OCI-LY1 (cell line): Measurements from ENCODE around the gene OR2S2.

Source experiments
- H2AFZ ChIP-seq: fragments of 200-600 bp; sonication (generic), shearing (Covaris generic); 2 replicates; pipeline ENCODE4 v1.6.0; 2014; ENCODE audit warnings: antibody characterized with exemption, mild to moderate bottlenecking, low read length
- H3F3A ChIP-seq: fragments of 200-600 bp; sonication (generic), shearing (Covaris generic); 2 replicates; pipeline ENCODE4 v1.6.0; 2014; ENCODE audit warnings: mild to moderate bottlenecking, antibody characterized with exemption, low read length, moderate library complexity; ENCODE audit not compliant: insufficient read depth
- H3K27ac ChIP-seq: fragments of 200-600 bp; sonication (generic); 2 replicates; pipeline ENCODE4 v1.5.1; 2014; ENCODE audit warnings: low read length, mixed run types, mild to moderate bottlenecking, low read depth; ENCODE audit not compliant: poor library complexity, severe bottlenecking
- H3K27me3 ChIP-seq: fragments of 200-600 bp; sonication (generic); 2 replicates; pipeline ENCODE4 v1.6.0; 2014; ENCODE audit warnings: antibody characterized with exemption, mild to moderate bottlenecking, low read length, moderate library complexity; ENCODE audit not compliant: insufficient read depth
- H3K36me3 ChIP-seq: fragments of 200-600 bp; sonication (generic); 2 replicates; pipeline ENCODE4 v1.6.1; 2014; ENCODE audit warnings: mild to moderate bottlenecking, antibody characterized with exemption, low read length, moderate library complexity, mixed read lengths; ENCODE audit not compliant: insufficient read depth
- H3K4me1 ChIP-seq: fragments of 200-600 bp; sonication (generic); 2 replicates; pipeline ENCODE4 v1.5.1; 2014; ENCODE audit warnings: mild to moderate bottlenecking, low read length, moderate library complexity; ENCODE audit not compliant: insufficient read depth, severe bottlenecking
- H3K4me2 ChIP-seq: fragments of 200-600 bp; sonication (generic), shearing (Covaris generic); 2 replicates; pipeline ENCODE4 v1.6.1; 2014; ENCODE audit warnings: low read length
- H3K4me3 ChIP-seq: fragments of 200-600 bp; sonication (generic); 2 replicates; pipeline ENCODE4 v1.5.1; 2014; ENCODE audit warnings: low read length, low read depth, mild to moderate bottlenecking, mixed read lengths; ENCODE audit not compliant: poor library complexity, severe bottlenecking
- H3K79me2 ChIP-seq: fragments of 200-600 bp; shearing (Covaris generic); 2 replicates; pipeline ENCODE4 v1.6.1; 2016; ENCODE audit warnings: mixed run types, low read length, mixed read lengths; ENCODE audit not compliant: insufficient read depth
- H3K9ac ChIP-seq: fragments of 200-600 bp; sonication (generic), shearing (Covaris generic); 2 replicates; pipeline ENCODE4 v1.6.1; 2014; ENCODE audit warnings: mild to moderate bottlenecking, low read length, mixed read lengths
- H3K9me2 ChIP-seq: fragments of 200-600 bp; sonication (generic), shearing (Covaris generic); 2 replicates; pipeline ENCODE4 v1.6.1; 2014; ENCODE audit warnings: low read depth, mild to moderate bottlenecking, low read length, mixed read lengths
- H3K9me3 ChIP-seq: fragments of 200-600 bp; shearing (Covaris generic); 2 replicates; pipeline ENCODE4 v1.6.1; 2014; ENCODE audit warnings: low read length, mixed read lengths
- H4K20me1 ChIP-seq: fragments of 200-600 bp; sonication (generic), shearing (Covaris generic); 2 replicates; pipeline ENCODE4 v1.6.0; 2016; ENCODE audit warnings: mild to moderate bottlenecking, low read length; ENCODE audit not compliant: insufficient read depth
- EZH2 ChIP-seq: fragments of 200-600 bp; sonication (generic), shearing (Covaris generic); IDR thresholded peaks from 2 replicates; pipeline ENCODE4 v1.8.0; 2017; ENCODE audit warnings: borderline replicate concordance, mixed run types, mild to moderate bottlenecking, antibody characterized with exemption, low read length, moderate library complexity, mixed read lengths
- TF ChIP-seq, protein P1 (sequence below): fragments of 200-600 bp; sonication (generic), shearing (Covaris generic); IDR thresholded peaks from 2 replicates; pipeline ENCODE4 v1.5.1; 2017; ENCODE audit warnings: mild to moderate bottlenecking, antibody characterized with exemption, low read length, moderate library complexity, mixed read lengths

OR2S2 gene

DNA sequence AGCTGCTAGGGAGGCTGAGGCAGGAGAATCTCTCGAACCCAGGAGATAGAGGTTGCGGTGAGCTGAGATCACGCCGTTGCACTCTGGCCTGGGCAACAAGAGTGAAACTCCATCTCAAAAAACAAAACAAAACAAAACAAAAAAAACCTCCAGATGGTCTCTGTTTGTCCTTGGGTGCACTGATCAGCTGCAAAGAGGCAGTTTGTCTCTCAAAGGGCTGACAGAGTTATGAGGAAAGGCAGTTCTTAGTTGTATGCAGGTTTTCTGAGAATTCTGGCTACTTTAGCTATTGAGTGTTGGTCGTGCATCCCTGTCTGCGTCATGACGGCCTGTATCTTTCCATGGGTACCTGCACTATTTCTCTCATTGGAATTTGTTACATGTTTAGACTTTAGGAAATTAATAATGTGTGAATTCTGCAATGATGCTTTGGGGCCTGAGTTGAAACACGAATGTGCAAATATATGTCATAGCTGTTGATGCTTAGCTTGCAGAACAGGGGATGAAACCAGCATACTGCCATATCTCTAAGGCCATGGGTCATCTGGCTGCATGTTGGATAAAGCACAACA is 18.2 kb downstream of the OR2S2 start:
- H3K4me1 ChIP-seq = no peaks in the 10 kb centered on the region
- H3K79me2 ChIP-seq = no peaks in the 10 kb centered on the region
- H3K27ac ChIP-seq = no peak overlapping the region
- no peaks in the 10 kb centered on the region for H4K20me1 ChIP-seq
- H3K9ac ChIP-seq = no peak overlapping the region
- no peak overlapping the region for H3K4me3 ChIP-seq
- no peak for TF ChIP-seq EZH2
- TF ChIP-seq, protein P1, sequence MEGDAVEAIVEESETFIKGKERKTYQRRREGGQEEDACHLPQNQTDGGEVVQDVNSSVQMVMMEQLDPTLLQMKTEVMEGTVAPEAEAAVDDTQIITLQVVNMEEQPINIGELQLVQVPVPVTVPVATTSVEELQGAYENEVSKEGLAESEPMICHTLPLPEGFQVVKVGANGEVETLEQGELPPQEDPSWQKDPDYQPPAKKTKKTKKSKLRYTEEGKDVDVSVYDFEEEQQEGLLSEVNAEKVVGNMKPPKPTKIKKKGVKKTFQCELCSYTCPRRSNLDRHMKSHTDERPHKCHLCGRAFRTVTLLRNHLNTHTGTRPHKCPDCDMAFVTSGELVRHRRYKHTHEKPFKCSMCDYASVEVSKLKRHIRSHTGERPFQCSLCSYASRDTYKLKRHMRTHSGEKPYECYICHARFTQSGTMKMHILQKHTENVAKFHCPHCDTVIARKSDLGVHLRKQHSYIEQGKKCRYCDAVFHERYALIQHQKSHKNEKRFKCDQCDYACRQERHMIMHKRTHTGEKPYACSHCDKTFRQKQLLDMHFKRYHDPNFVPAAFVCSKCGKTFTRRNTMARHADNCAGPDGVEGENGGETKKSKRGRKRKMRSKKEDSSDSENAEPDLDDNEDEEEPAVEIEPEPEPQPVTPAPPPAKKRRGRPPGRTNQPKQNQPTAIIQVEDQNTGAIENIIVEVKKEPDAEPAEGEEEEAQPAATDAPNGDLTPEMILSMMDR = no peak
- H3K36me3 ChIP-seq = no peaks in the 10 kb centered on the region
- no peak overlapping the region for H2AFZ ChIP-seq
- no peaks in the 10 kb centered on the region for H3K9me3 ChIP-seq
- no peaks in the 10 kb centered on the region for H3F3A ChIP-seq
- H3K4me2 ChIP-seq = no peak overlapping the region
- no peaks in the 10 kb centered on the region for H3K9me2 ChIP-seq
- H3K27me3 ChIP-seq = no peaks in the 10 kb centered on the region

DNA sequence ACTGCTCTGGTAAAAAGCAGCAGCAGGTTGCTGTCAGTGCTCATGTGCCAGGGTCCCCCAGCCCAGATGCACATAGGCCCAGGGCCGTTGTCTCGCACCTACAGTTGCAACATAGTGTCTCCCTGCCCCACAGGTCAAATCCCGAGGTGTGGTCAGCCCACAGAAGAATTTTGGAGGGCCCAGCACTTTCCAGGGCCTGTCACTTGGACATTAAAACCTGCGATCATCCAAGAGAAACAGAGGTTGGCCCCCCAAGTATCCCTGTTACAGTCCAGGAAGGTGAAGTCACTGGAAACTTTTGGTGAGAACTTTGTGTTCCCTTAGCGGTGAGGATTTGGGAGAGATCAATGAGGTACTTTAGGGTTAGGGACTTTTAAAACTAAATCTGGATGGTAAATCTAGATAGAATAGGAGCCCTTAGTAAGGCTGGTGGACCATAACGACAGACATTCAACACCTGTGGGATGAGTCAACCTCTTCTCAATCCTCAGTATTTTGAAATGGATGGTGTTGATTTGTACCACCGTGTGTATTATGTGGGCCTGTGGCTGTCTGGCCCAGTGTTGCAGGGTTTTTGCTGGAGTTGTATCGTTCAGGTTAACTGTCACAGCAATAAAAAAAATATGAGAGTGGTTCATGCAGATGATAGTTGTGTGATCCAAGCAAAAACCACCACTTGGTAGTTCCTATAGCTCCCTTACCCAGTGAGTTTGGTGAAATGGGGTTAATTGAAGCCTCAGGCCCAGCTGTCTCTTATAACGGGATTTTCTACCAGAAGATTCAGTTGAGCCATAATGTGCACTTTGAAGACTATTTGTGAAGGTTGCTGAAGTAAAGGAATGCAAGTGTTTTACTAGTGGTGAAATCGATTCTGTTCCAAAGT is 19.2 kb downstream of the OR2S2 start:
- H3K9ac ChIP-seq = no peak overlapping the region
- H3K79me2 ChIP-seq = no peaks in the 10 kb centered on the region
- H4K20me1 ChIP-seq = no peaks in the 10 kb centered on the region
- no peaks in the 10 kb centered on the region for H3K36me3 ChIP-seq
- TF ChIP-seq, protein P1 = no peak
- no peak for TF ChIP-seq EZH2
- no peak overlapping the region for H2AFZ ChIP-seq
- H3K27ac ChIP-seq = no peak overlapping the region
- H3K4me1 ChIP-seq = no peaks in the 10 kb centered on the region
- no peaks in the 10 kb centered on the region for H3K27me3 ChIP-seq
- H3K4me2 ChIP-seq = no peak overlapping the region
- no peaks in the 10 kb centered on the region for H3F3A ChIP-seq
- H3K4me3 ChIP-seq = no peak overlapping the region
- no peaks in the 10 kb centered on the region for H3K9me2 ChIP-seq
- no peaks in the 10 kb centered on the region for H3K9me3 ChIP-seq

DNA sequence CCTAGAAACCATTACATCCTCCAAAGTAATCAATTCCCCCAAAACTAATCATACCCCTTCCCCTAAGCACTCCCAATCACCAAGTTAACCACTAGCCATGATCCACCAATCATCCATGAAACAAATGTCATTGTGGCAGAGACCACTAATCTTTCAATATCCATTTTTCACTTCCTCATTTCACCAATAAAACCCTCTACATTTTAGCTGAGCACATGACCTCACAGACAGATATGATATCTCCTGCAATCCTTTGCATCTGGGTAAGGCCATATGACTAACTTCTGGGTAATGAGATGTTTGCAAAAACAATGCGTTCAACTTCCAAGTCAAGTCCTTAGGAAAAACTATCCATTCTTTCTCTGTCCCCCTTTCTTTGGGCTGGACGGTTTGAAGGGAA is 20.7 kb downstream of the OR2S2 start:
- Histone ChIP-seq H2AFZ (no peak overlapping the region), H3F3A (no peaks in the 10 kb centered on the region), H3K9ac (no peak overlapping the region), H3K4me3 (no peak overlapping the region), H3K36me3 (no peaks in the 10 kb centered on the region), H3K27ac (no peak overlapping the region), H3K4me1 (no peaks in the 10 kb centered on the region), H4K20me1 (no peaks in the 10 kb centered on the region), H3K79me2 (no peaks in the 10 kb centered on the region), H3K4me2 (no peak overlapping the region), H3K9me2 (no peaks in the 10 kb centered on the region), H3K9me3 (no peaks in the 10 kb centered on the region), H3K27me3 (no peaks in the 10 kb centered on the region)
- TF ChIP-seq, protein P1 = no peak
- TF ChIP-seq EZH2 = no peak
